B cell (primary cell): ENCODE results near the gene IGHMBP2.

Experiments
- EZH2 ChIP-seq: IDR thresholded peaks from 2 replicates; pipeline ENCODE4 v1.6.1; 2012; ENCODE audit warnings: borderline replicate concordance, low read depth, mild to moderate bottlenecking, moderate library complexity, low read length; ENCODE audit not compliant: insufficient read depth, poor library complexity, severe bottlenecking
- TF ChIP-seq, protein P1 (sequence below): fragments of 200-600 bp; IDR thresholded peaks from one replicate; pipeline ENCODE4 v1.8.0; 2022; ENCODE audit warnings: antibody characterized with exemption, mild to moderate bottlenecking

DNA sequence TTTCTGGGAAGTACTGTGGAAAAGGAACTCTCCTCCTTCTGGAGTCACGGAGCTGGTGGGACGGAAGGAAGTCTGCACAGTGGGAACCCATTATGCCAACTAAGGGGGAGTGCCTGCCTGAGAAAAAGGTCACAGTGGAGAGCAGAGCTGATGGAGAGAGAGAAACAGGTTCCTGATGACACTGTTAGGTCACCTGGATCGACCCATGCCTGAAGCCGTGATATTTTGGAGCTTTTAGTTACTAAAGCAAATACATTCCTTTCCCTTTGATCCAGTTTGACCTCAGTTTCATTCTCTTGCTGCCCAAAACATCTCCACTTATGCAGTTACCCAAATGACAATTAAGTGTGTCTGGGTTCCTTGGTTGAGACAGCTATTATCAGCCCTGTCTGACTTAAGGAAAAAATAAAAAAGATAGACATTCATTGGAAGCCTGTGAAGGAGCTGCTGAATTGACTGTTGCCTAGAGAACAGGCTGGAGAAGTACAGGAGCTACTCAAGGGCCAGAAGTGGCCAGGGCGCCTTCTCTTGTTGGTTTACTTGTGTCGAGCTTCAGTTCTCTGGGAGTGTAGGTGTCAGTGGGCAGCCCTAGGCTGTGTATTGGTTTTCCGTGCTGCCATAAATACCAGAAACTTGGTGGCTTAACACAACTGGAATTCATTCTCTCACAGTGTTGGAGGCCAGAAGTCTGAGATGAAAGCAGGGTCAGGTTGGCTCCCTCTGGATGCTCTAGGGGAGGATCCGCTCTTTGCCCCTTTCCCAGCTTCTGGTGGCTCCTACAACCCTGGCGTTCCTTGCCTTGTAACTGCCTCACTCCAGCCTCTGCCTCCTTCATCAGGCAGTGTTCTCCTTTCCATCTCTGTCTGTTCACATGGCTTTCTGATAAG lies 63.4 kb downstream of the IGHMBP2 start:
- TF ChIP-seq, protein P1, sequence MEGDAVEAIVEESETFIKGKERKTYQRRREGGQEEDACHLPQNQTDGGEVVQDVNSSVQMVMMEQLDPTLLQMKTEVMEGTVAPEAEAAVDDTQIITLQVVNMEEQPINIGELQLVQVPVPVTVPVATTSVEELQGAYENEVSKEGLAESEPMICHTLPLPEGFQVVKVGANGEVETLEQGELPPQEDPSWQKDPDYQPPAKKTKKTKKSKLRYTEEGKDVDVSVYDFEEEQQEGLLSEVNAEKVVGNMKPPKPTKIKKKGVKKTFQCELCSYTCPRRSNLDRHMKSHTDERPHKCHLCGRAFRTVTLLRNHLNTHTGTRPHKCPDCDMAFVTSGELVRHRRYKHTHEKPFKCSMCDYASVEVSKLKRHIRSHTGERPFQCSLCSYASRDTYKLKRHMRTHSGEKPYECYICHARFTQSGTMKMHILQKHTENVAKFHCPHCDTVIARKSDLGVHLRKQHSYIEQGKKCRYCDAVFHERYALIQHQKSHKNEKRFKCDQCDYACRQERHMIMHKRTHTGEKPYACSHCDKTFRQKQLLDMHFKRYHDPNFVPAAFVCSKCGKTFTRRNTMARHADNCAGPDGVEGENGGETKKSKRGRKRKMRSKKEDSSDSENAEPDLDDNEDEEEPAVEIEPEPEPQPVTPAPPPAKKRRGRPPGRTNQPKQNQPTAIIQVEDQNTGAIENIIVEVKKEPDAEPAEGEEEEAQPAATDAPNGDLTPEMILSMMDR: no peak
- TF ChIP-seq EZH2: no peak
